ENCODE results near the gene C3orf33.

- TF ChIP-seq POLR2AphosphoS5 (IDR thresholded peaks at IDR 0.05) (no peak), CTCF (IDR thresholded peaks at IDR 0.05) (no peak), POLR2A (IDR thresholded peaks at IDR 0.05) (no peak)
These were observed 57.3 kb downstream of the C3orf33 start for GRCh38 chr3:155748611-155749365.

Data from stomach (tissue), 4 donors.